NOMO-1 (cell line): ENCODE measurements around the gene LRP8.

Experiments
- DNase-seq, 2 experiments: peaks; one replicate each; lab custom pipeline; 2025; ENCODE audit not compliant: unreplicated experiment in 2 of 2; lab: John Stamatoyannopoulos, UW

LRP8 gene

DNA sequence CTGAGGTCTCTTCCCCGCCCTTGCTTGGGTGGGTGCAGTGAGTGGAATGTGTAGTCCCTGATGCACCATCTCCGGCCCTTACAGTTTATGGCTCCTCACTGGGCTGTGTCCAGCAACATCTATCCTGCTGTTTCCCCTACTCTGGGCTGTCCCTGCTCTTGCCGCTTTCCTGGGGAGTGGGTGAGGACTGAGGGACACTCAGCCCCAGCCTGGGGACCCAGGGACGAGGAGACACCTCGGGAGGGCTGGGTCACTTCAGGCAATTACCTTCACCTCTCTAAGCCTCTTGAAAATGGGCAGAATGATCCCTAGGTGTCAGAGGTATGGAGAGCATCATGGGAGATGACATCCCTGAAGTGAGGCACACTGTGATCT lies 13.6 kb upstream of the LRP8 start:
- no peak for DNase-seq

DNA sequence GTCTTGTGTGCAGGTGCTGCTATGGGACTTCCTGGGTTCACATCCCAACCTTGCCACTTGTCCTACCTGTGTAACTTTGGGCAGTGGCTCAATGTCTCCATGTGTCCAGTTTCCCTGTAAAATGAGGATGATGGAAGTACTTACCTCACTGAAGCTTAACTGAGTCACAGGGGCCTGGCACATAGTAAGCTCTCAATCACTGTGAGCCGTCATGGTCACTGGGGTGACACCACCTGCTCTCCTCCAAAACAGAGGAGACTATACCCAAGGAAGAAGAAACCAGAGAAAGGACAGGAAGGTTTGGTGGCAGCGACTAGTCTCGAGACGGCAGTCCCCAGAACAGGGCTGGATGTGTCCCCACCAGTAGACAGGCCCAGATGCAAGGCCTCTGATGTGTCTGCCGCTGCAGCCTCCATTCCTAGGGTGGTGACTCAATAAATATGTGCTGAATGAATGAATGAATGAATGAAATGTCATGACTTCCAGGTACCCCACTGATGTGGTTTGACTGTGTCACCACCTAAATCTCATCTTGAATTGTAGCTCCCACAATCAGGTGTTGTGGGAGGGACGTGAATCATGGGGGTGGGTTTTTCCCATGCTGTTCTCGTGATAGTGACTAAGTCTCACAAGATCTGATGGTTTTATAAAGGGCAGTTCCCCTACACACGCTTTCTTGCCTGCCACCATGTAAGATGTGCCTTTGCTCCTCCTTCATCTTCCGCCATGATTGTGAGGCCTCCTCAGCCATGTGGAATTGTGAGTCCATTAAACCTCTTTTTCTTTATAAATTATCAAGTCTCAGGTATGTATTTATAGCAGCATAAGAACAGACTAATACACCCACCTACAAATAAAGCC lies 13.0 kb upstream of the LRP8 start:
- no peak for DNase-seq

DNA sequence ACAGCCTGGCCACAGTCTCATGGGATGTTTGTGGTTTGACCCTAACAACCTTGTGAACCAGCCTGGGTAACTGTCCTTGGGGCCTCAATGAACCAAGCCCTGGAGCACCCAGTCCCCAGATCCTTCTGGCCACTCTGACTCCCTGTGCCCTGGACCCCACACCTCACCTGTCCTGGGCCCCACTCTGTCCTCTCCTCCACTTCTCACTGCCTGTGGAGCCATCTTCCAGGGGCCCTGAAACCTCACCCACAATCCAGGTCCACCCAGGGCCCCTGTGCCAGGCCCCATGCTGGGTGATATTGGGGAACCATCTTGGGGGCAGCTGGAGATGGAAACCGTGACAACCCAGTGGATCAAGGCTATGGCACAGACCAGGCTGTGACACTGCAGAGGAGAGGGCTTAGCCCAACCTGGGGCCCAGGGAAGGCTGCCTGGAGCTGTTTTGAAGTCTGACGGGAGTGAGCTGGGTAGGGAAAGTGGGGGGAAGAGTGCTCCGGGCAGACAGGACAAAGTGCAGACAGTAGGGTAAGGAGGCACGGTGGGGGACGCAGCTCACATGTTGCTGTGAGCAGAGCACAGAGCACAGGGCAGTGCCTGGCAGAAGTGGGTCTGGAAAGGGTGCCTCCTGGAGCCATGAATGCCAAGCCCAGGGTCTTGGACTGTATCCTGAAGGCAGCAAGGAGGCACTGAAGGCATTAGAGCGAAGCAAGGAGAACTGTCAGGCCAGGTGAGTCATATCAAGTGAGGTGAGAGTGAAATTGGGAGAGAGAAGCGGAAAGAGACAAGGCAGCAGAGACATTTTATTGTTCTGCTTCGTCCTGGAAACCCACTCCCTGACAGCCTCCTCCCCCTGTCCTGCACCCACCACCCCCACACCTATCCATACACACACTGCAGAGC lies 12.1 kb upstream of the LRP8 start:
- no peak for DNase-seq

DNA sequence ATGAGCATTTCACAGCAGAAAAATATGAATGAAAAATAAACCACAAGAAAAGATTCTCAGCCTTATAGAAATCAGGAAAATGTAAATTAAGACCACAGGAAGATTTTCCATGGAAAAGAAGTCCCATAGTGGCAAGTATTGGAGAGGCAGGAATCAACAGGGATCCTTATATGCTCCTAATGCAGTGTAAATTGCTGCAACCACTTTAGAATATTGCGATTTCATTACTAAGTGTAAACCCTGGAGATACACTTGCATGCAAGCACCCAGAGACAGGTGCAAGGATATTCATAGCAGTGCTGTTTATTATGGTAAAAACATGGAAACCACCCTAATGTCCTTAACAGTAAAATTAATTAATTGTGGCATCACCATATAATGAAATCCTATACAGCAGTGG lies 10.6 kb upstream of the LRP8 start:
- no peak for DNase-seq

DNA sequence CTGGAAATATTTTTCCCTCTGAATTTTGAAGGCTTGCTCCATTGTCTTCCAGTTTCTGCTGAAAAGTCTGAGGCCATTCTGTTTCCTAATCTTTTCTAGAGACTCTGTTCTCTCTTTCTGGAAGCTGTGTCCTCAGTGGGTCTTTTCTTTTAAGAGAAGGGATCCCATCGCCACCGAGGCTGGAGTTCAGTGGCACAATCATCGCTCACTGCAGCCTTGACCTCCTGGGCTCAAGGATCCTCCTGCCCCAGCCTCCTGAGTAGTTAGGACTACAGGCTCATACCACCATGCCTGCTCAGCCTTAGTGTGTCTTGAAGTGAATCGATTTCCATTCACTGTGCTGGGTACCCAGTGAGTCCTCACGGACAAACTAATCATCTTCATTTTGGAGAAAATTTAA lies 9.6 kb upstream of the LRP8 start:
- no peak for DNase-seq

DNA sequence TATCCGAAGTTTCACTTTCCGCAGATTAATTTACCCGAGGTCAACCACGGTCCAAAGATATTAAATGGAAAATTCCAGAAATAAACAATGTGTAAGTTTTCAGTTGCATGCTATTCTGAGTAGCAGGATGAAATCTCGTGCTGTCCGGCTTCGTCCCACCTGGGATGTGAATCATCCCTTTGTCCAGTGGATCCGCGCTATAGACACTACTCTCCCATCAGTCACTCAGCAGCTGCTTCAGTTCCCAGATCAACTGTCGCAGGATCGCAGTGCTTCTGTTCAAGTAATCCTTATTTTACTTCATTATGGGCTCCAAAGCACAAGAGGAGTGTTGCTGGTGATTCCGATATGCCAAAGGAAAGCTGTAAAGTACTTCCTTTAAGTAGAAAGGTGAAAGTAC lies 8.3 kb upstream of the LRP8 start:
- DNase-seq, result no peak

DNA sequence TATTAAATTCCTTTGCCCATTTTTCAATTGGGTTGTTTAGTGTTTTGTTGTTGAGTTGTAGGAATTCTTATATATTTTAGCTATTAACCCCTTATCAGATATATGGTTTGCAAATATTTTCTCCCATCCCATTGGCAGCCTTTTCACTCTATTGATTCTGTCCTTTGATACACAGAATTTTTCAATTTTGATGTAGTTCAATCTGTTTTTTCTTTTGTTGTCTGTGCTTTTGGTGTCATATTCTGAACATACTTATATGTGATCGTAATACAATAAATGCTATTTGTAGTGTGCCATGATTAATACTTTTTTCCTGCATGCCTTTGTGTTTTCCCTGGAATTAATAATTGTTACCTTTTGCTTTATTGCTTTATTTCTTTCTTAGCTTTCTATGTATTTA lies 7.8 kb upstream of the LRP8 start:
- DNase-seq, result no peak

DNA sequence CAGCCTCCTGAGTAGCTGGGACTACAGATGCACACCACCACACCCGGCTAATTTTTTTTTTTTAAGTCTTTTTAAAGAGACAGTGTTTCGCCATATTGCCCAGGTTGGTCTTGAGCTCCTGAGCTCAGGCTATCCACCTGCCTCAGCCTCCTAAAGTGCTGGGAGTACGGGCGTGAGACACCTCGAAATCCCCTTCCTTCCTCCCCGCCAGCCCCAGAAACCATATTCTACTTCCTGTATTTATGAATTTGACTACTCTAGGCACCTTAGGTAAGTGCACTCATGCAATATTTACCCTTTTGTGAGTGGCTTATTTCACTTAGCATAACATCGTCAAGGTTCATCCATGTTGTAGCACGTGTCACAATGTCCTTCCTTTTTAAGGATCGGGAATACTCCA lies 6.9 kb upstream of the LRP8 start:
- DNase-seq, result peak in 1 of 2 experiments; percentile 4

DNA sequence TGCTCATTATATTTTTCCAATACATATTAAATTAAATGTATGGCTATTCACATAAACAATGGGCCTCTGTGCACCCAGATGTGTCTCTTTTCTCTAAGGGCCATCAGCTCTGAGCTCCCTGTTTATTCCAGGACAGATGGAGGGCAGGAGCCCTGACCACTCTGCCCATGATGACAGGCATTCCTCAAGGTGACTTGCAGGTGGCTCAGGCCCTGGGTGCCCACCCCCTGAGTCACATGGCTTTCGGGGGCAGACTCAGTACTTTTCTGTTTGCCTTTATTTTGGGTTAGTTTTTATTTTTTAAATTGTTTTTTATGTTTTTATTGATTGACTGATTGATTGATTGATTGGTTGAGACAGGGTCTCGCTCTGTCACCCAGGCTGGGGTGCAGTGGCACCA lies 6.4 kb upstream of the LRP8 start:
- no peak for DNase-seq

DNA sequence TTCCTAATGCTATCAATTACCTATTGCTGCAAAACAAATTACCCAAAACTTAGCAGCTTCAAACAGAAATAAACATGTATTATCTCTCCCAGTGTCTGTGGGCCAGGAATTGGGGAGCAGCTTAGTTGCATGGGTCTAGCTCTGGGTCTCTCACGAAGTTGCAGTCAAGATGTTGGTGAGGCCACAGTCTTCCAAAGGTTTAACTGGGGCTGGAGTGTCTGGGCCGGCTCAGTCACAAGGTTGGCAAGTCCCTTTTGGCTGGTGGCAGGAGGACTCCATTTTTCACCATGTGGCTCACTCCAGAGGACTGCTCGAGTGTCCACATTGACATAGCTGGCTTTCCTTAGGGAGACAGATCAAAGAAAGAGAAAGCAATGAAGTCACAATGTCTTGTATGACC lies 5.0 kb upstream of the LRP8 start:
- DNase-seq, result no peak

DNA sequence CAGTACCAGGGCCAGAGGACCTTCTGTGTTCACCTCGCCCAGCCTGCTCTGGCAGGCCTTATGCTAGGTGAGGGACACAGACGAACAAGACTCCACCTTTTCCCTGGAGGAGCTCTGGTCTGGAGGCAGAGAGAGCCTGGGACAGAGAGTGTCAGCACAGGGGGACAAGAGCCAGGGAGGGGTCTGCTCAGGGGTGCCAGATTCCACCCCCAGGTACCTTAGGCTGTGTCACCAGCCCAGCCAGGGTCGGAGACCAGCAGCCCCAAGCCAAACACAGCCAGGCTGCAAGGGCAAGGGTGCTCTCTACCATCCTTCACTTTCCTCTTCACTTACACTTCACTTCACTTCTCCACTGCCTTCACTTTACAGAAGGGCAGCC lies 4.3 kb upstream of the LRP8 start:
- no peak for DNase-seq

DNA sequence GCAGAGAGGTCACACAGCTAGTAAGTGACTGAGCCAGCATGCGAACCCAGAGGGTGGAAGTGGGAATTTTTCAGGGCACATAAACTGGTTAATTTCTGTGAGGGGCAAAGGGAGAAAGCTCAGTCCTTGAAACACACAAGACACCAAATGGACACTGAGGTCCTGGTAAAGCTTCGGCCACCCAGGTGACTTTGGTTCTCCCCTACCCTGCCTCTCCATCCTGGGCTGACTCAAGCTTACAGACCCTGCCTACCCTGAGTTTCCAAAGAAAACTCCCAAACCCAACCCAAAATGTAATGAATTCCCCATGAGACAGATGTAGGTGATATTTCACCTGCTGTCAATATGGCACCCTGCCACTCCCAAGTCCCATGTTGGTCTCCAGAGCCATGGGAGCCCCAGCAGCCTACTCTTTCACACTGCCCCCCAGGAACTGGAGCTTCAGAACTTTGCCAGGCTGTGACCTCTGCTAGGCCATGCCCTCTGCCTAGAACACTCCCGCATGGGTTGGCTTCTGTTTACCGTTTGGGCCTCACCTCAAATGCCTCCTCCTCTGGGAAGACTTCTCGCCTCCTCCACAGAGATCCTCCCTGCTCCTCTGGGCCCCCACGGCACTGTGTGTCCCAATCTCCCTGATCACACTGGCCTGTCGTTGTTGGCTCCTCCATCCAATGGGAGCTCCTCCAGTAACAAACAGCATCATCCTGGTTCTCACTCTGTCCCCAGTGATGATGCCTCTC lies 3.7 kb upstream of the LRP8 start:
- no peak for DNase-seq

DNA sequence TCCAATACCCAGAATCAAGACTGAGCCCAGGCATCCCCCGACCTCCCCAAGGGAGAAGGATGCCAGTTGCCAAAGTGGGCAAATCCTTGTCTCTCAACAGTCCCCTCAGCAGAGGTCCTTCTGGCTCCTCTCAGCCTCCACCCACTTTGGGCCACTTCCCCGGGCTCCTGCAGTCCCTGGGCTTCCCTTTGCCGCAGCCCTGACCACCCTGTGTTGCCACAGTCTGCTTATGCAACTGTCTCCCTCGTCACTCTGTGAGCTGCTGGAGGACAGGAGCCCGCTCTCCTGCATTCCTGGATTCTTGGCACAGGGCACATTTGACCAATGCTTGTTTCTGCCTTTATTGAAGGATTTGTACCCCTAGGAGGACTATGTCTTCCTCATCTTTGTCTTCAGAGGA lies 2.9 kb upstream of the LRP8 start:
- peak in 1 of 2 experiments; percentile 3 for DNase-seq

DNA sequence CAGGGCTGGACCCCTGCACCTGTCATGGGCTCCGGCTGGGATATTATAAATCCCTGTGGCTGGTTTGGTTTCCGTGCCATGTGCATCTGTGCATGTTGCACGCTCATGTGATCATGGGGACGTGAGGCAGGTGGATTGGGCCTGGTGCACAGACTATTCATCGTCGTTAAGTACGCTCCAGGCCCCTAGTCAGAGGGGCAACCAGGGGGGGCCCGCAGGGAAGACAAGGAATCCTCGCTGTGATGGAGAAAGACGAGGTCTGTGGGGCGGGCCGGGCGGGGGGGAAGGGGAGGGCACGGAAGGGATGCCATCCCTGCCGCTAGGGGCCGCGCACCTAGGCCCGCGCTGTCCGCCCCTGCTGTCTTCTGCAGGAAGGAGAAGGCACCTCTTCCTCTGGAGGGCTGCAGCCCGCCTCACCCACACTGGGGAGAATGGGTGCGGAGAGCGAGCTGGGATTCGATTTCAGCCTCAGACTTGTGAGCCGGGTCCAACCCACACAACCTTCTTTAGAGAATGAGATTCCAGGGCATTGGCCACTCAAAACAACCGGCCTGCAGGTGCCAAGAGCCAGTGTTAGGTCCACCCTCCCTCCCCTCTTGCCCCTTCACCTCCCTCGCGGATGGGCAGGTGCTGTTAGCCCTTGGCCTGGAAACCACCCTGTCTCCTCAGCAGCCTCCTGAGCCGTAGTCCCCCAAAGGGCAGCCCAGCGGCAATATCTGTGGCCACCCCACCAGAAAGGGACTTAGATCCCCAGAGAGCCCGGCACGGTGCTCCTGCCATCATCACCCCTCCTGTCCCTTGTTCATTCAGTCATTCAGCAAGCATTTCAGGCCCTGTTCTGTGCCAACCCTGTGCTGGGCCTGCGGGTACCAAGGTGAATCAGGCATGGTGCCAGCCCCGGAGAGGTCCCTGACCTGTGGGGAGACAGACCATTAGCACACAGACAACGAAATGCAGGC lies 950 bp upstream of the LRP8 start:
- DNase-seq, result peak; percentile 20 to 22

DNA sequence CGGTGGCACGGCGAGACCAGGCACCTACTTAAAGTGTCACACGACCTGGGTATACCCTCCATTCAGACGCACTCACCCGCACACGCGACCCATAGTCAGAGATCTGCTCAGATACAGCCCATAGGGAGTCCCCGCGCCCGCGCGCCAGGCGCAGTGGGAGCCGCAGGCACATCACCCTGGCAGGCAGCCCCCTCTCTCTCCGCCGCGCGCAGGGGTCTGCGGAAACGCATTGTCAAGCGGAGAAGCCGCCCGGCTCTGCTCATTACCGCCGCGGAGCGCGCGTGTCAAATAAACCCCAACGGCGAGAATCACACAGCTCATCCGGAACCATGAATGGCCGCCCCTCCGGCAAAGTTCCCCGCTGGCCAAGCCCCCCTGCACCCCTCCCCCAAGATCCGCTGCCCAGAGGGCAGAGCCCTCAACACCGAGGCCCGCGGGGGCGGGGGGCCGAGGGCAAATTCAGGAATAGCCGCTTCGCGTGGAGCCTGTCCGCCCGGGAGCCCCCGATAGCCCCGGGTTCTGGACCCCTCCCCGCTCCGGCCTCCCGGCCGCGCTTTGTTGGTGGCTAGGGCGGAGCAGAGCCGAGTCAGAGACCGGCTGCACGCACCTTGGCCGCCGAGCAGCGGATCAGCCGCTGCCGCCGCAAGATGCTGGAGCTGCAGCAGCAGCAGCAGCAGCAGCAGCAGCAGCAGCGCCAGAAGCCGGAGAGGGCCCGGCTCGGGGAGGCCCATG lies 522 bp downstream of the LRP8 start:
- DNase-seq, result peak; percentile 21 to 48

DNA sequence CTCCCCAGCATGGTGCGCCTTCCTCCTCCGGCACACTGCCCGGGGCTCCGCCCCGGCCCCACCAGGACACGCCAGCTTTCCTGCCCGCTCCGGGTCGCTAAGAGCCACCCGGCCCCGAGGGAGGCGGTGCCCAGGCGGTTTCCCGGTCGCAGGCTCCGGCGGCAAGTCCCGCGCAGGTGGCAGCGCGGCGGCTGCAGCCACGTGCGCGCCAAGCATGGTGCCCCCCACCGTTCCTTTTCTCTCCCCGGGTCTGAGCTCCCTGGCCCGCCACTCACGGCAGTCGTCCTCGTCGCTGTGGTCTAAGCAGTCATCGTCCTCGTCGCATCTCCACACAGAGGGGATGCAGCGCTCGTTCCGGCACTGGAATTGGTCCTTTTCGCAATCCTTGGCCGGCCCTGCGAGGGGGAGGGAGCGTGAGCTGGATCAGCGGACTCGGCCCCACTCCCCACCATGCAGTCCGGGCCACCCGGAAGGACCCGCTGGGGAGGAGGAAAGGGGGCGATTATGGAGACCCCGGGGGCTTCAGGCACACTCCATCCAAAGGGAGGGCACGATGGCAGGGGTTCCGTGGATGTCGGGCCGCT lies 1.2 kb downstream of the LRP8 start:
- peak; percentile 28 to 78 for DNase-seq

DNA sequence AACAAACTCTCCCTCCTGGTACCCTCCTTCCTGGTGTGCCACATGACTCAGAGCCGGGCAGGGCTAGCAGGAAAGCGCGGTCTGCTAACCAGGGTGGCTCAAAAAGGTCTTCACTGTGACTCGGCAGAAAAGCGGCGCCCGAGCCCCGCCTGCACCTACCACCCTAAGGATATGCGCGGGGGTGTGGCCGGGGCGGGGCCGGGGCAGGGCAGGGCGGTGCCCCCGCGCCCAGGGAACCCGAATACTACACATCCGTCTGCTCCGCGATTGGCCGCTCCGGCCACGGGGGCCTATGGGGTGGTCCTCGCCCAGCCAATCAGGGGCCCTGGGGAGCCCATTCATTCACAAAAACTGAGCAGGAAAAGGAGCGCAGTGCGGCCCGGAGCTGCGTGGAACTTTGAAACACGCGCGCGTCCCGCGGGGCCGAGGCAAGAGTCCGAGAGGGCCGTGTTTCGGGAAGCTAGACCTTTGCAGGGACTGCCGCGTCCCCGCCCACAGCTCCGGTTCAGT lies 1.7 kb downstream of the LRP8 start:
- peak; percentile 98 for DNase-seq

DNA sequence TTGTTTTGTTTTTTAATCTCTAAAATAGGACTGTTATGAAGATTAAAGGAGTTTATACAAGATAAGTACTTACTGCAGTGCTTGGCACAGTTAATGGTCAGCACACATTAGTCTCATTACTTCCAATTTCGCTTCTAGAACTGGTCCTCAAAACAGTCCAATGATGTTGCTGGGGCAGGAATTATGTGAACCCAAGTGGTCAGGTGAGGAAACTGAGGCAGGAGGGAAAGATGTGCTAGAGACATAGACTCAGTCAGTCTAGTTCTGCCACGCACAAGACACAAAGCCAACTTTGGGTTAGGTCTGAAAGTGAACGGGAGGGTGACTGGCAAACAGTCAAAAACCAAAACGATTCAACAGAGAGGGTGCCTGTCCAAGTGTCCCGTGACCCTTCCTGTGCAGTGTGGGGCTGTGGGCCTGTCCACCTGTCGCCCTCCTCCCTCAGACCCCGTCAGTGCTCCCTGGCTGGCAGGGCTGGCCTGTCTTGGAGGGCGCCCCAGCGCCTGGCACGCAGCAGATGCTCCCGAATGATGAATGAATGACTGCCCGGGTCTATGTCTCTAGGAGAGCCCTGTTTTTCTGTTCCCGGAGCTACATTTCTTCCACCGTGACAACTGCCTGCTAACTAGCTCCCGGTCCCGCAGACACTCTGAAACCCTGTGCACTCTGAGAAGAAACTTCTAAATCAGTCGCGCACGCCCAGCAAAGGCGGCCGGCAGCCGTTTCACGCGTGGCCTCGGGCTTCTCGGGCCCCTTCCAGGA lies 2.4 kb downstream of the LRP8 start:
- no peak for DNase-seq
